SU-DHL-6 (cell line): Measurements from ENCODE around the gene ACOX3.

Source experiments
- CTCF ChIP-seq: fragments of 200-600 bp; sonication (generic); IDR thresholded peaks from one replicate; pipeline ENCODE4 v1.5.1; 2017; ENCODE audit warnings: antibody characterized with exemption, mild to moderate bottlenecking, low read length, moderate library complexity; ENCODE audit not compliant: insufficient read depth, poor library complexity, severe bottlenecking
- EZH2phosphoT487 ChIP-seq: fragments of 200-600 bp; sonication (generic), shearing (Covaris generic); conservative IDR thresholded peaks from 2 replicates; pipeline ENCODE4 v1.6.1; 2018; ENCODE audit warnings: mild to moderate bottlenecking, antibody characterized with exemption, low read length, moderate library complexity, mixed read lengths

- TF ChIP-seq CTCF, result no peak
- no peak for TF ChIP-seq EZH2phosphoT487
Observed at GRCh38 chr4:8412288-8412687, 28.2 kb downstream of the ACOX3 start.
